GM23338 (cell line): ENCODE results near the gene ATF7IP. TPM values are rescaled to one million over a fixed set of nuclear protein-coding genes. Genes with fewer than 3 reads are reported as not detected.
"Not testable (repeated sequence)": the region's sequence is repeated elsewhere in the genome, so short reads cannot be mapped to it uniquely, and the experiment has no call there.

Source experiments
- ATAC-seq: fragments of 200-7000 bp; cut with Tn5 transposase; 3 replicates; pipeline ENCODE4 v1.9.1; 2020
- DNase-seq: peaks from one replicate; pipeline ENCODE4 v3.0.0-alpha.2; 2015; ENCODE audit warnings: low spot score
- H2AFZ ChIP-seq: fragments of 200-600 bp; sonication (generic); 2 replicates; pipeline ENCODE4 v1.8.0; 2016; ENCODE audit warnings: antibody characterized with exemption, mild to moderate bottlenecking, moderate library complexity
- H3F3A ChIP-seq: fragments of 200-600 bp; sonication (generic); replicated peaks from 2 replicates; pipeline ENCODE4 v1.8.0; 2017; ENCODE audit warnings: antibody characterized with exemption, mixed run types, low read depth
- H3K27ac ChIP-seq: fragments of 200-600 bp; sonication (generic); 2 replicates; pipeline ENCODE4 v1.6.1; 2016; ENCODE audit warnings: low read depth
- H3K27me3 ChIP-seq: fragments of 200-600 bp; sonication (generic); 2 replicates; pipeline ENCODE4 v1.8.0; 2016; ENCODE audit warnings: mild to moderate bottlenecking, mixed run types, moderate library complexity; ENCODE audit not compliant: insufficient read depth
- H3K36me3 ChIP-seq: fragments of 200-600 bp; sonication (generic); 2 replicates; pipeline ENCODE4 v1.8.0; 2016; ENCODE audit warnings: mild to moderate bottlenecking; ENCODE audit not compliant: insufficient read depth
- H3K4me1 ChIP-seq: fragments of 200-600 bp; sonication (generic); 2 replicates; pipeline ENCODE4 v1.8.0; 2016; ENCODE audit warnings: mild to moderate bottlenecking, moderate library complexity; ENCODE audit not compliant: insufficient read depth
- H3K4me2 ChIP-seq: fragments of 200-600 bp; sonication (generic); 2 replicates; pipeline ENCODE4 v1.7.1; 2017; ENCODE audit warnings: mixed run types
- H3K4me3 ChIP-seq: fragments of 200-600 bp; sonication (generic); 2 replicates; pipeline ENCODE4 v1.6.1; 2016; ENCODE audit warnings: mixed run types
- H3K79me2 ChIP-seq: fragments of 200-600 bp; sonication (generic); replicated peaks from 2 replicates; pipeline ENCODE4 v1.8.0; 2017; ENCODE audit warnings: mild to moderate bottlenecking; ENCODE audit not compliant: insufficient read depth
- H3K9me2 ChIP-seq: fragments of 200-600 bp; sonication (generic); 2 replicates; pipeline ENCODE4 v1.8.0; 2017; ENCODE audit not compliant: insufficient read depth
- H4K20me1 ChIP-seq: fragments of 200-600 bp; sonication (generic); replicated peaks from 2 replicates; pipeline ENCODE4 v1.8.0; 2017; ENCODE audit warnings: mild to moderate bottlenecking; ENCODE audit not compliant: insufficient read depth
- H3K27ac Mint-ChIP-seq: 2 replicates; pipeline ENCODE4 v1.8.0; 2020; ENCODE audit warnings: inconsistent platforms, mild to moderate bottlenecking, moderate library complexity, mixed read lengths
- H3K27me3 Mint-ChIP-seq: 3 replicates; pipeline ENCODE4 v1.8.0; 2022; ENCODE audit warnings: low read depth, mild to moderate bottlenecking, moderate library complexity, mixed read lengths, inconsistent platforms; ENCODE audit not compliant: insufficient read depth, poor library complexity
- H3K36me3 Mint-ChIP-seq: 3 replicates; pipeline ENCODE4 v1.8.0; 2021; ENCODE audit warnings: low read depth, mild to moderate bottlenecking, inconsistent platforms, moderate library complexity, mixed read lengths
- H3K4me1 Mint-ChIP-seq: 3 replicates; pipeline ENCODE4 v1.8.0; 2020; ENCODE audit warnings: mild to moderate bottlenecking, inconsistent platforms, mixed read lengths
- H3K4me3 Mint-ChIP-seq: 3 replicates; pipeline ENCODE4 v1.8.0; 2021; ENCODE audit warnings: moderate library complexity, mild to moderate bottlenecking, inconsistent platforms, mixed read lengths
- H3K9me3 Mint-ChIP-seq: 3 replicates; pipeline ENCODE4 v1.8.0; 2020; ENCODE audit warnings: moderate library complexity, mild to moderate bottlenecking, inconsistent platforms, mixed read lengths
- EZH2phosphoT487 ChIP-seq: fragments of 200-600 bp; sonication (generic); IDR thresholded peaks from one replicate; pipeline ENCODE4 v1.8.1; 2018; ENCODE audit warnings: antibody characterized with exemption; ENCODE audit not compliant: unreplicated experiment
- JUNB ChIP-seq: IDR thresholded peaks from one replicate; pipeline ENCODE4 v1.6.1; 2016; ENCODE audit warnings: antibody characterized with exemption; ENCODE audit not compliant: unreplicated experiment
- NANOG ChIP-seq: IDR thresholded peaks from 2 replicates; pipeline ENCODE4 v1.6.1; 2016; ENCODE audit warnings: antibody characterized with exemption, borderline replicate concordance
- POLR2AphosphoS5 ChIP-seq: IDR thresholded peaks from 2 replicates; pipeline ENCODE4 v1.6.1; 2016; ENCODE audit warnings: antibody characterized with exemption, low read depth
- REST ChIP-seq: IDR thresholded peaks from one replicate; pipeline ENCODE4 v1.6.1; 2018; ENCODE audit warnings: antibody characterized with exemption; ENCODE audit not compliant: unreplicated experiment
- ZNF114 ChIP-seq: fragments of 250-450 bp; sonication (Bioruptor Pico); IDR thresholded peaks from 2 replicates; pipeline ENCODE4 v1.5.0; 2020; ENCODE audit warnings: mild to moderate bottlenecking, moderate library complexity
- polyA plus RNA-seq: library from polyadenylated mRNA; unstranded; fragments of >200 nt; fragmentation: Nextera tagmentation; extraction: Ambion mirVana; gene quantifications from 2 replicates; pipeline ENCODE4 v1.2.1, GENCODE V29; 2016
- total RNA-seq: library from RNA; depleted of rRNA; stranded (reverse); fragments of >200 nt; shearing (Covaris generic); gene quantifications from 2 replicates; pipeline ENCODE4 v1.2.3, GENCODE V29; 2014

ATF7IP gene
- total and polyA plus RNA-seq, 2 experiments from 2014 or later: 76.4 to 118 TPM

- DNase-seq (no peak), ATAC-seq (no peak)
These were observed 35.1 kb downstream of the ATF7IP start for GRCh38 chr12:14400599-14400998.

GRCh38 chr12:14401267-14401666 is 35.8 kb downstream of the ATF7IP start:
- H3K9me2 ChIP-seq, H3K4me3 Mint-ChIP-seq, H3K27me3 Mint-ChIP-seq, H3K9me3 Mint-ChIP-seq, H3K27me3 ChIP-seq, H3K36me3 Mint-ChIP-seq, H3K36me3 ChIP-seq, H3K4me3 ChIP-seq, H3K27ac ChIP-seq, DNase-seq, H2AFZ ChIP-seq, ATAC-seq, H3F3A ChIP-seq: not testable (repeated sequence)
- Mint-ChIP-seq H3K27ac (peak overlapping the region; percentile 69; the same call in 1 of the 2 replicates), H3K4me1 (peaks cover 57% of the 10 kb centered on the region)
- Histone ChIP-seq H3K79me2 (peaks cover 100% of the 10 kb centered on the region), H3K4me2 (0 out of 2 replicates have a peak overlapping the region, but pooled peaks have one; percentile 35), H3K4me1 (peaks cover 56% of the 10 kb centered on the region), H4K20me1 (peaks cover 59% of the 10 kb centered on the region)

More at GRCh38 chr12:14400599-14400998, 35.1 kb downstream of the ATF7IP start:
- Histone ChIP-seq H3K27me3 (no peaks in the 10 kb centered on the region), H2AFZ (no peak overlapping the region), H3K36me3 (no peaks in the 10 kb centered on the region), H3K9me2 (no peaks in the 10 kb centered on the region), H3K27ac (no peak overlapping the region), H3K79me2 (peaks cover 100% of the 10 kb centered on the region), H3F3A (no peaks in the 10 kb centered on the region), H3K4me1 (peaks cover 56% of the 10 kb centered on the region), H3K4me2 (0 out of 2 replicates have a peak overlapping the region, but pooled peaks have one; percentile 35), H3K4me3 (no peak overlapping the region), H4K20me1 (peaks cover 57% of the 10 kb centered on the region)
- Mint-ChIP-seq H3K36me3 (peaks cover 8% of the 10 kb centered on the region; the same call in 2 of the 3 replicates), H3K27ac (no peak overlapping the region; the same call in 1 of the 2 replicates), H3K4me3 (no peak overlapping the region), H3K9me3 (no peaks in the 10 kb centered on the region; the same call in 2 of the 3 replicates), H3K4me1 (peaks cover 60% of the 10 kb centered on the region), H3K27me3 (peaks cover 7% of the 10 kb centered on the region)
- TF ChIP-seq REST: no peak

GRCh38 chr12:14402697-14403096 is 37.2 kb downstream of the ATF7IP start:
- no peaks in the 10 kb centered on the region for H3K27me3 ChIP-seq
- Mint-ChIP-seq H3K36me3 (no peaks in the 10 kb centered on the region; the same call in 1 of the 3 replicates), H3K4me3 (no peak overlapping the region), H3K4me1 (peaks cover 48% of the 10 kb centered on the region), H3K27ac (peak overlapping the region; percentile 56), H3K27me3 (peaks cover 2% of the 10 kb centered on the region), H3K9me3 (no peaks in the 10 kb centered on the region)
- H3K79me2 ChIP-seq: peaks cover 100% of the 10 kb centered on the region
- peaks cover 54% of the 10 kb centered on the region for H3K4me1 ChIP-seq
- no peak overlapping the region for H3K27ac ChIP-seq
- H3K36me3 ChIP-seq: no peaks in the 10 kb centered on the region
- no peak overlapping the region for H3K4me2 ChIP-seq
- ATAC-seq (no peak; the same call in 2 of the 3 replicates), DNase-seq (no peak)
- H3K9me2 ChIP-seq: no peaks in the 10 kb centered on the region
- no peaks in the 10 kb centered on the region for H3F3A ChIP-seq
- no peak overlapping the region for H2AFZ ChIP-seq
- peaks cover 59% of the 10 kb centered on the region for H4K20me1 ChIP-seq
- no peak overlapping the region for H3K4me3 ChIP-seq
- TF ChIP-seq ZNF114 (no peak), REST (no peak), NANOG (no peak), POLR2AphosphoS5 (no peak), EZH2phosphoT487 (no peak), JUNB (no peak)
